IMR-90 (cell line): ENCODE data around the gene MRPL19. TPM values are rescaled to one million over a fixed set of nuclear protein-coding genes. Genes with fewer than 3 reads are reported as not detected.

Source experiments
- ATAC-seq: fragments of 200-7000 bp; cut with Tn5 transposase; 2 replicates; pipeline ENCODE4 v1.9.1; 2020; ENCODE audit warnings: low read depth, mild to moderate bottlenecking, moderate library complexity
- BruUV-seq: library from RNA; stranded (reverse); fragments of 400-500 nt; replicated peaks from 2 replicates; lab custom pipeline; 2021; lab: Mats Ljungman, UMichigan
- CTCF ChIA-PET: fragments of 300-600 bp; formaldehyde crosslinking; extraction: SDS; loops from one replicate; lab custom pipeline; 2021; ENCODE audit warnings: antibody characterized with exemption; lab: Yijun Ruan, JAX
- POLR2A ChIA-PET: fragments of 300-600 bp; sonication (Branson Sonifier 250); formaldehyde crosslinking; loops from one replicate; lab custom pipeline; 2022; ENCODE audit warnings: antibody characterized with exemption; ENCODE audit not compliant: unreplicated experiment; lab: Charles Lee
- DNase-seq: peaks from one replicate; pipeline ENCODE4 v3.0.0; 2013
- H2AFZ ChIP-seq: replicated peaks from 2 replicates; pipeline ENCODE3; 2013; ENCODE audit warnings: low read length, mild to moderate bottlenecking; ENCODE audit not compliant: poor library complexity
- H2AK5ac ChIP-seq: 2 replicates; pipeline ENCODE4 v1.6.1; 2013; ENCODE audit warnings: low read depth, low read length, inconsistent platforms
- H2AK9ac ChIP-seq: replicated peaks from 2 replicates; pipeline ENCODE3; 2013; ENCODE audit warnings: mild to moderate bottlenecking, low read depth, low read length, moderate library complexity; ENCODE audit not compliant: poor library complexity
- H2BK120ac ChIP-seq: 2 replicates; pipeline ENCODE4 v1.6.1; 2013; ENCODE audit warnings: low read depth, low read length, inconsistent platforms
- H2BK15ac ChIP-seq: 3 replicates; pipeline ENCODE4 v1.6.1; 2013; ENCODE audit warnings: low read depth, low read length, inconsistent platforms
- H2BK20ac ChIP-seq: 2 replicates; pipeline ENCODE4 v1.6.1; 2013; ENCODE audit warnings: low read depth, mild to moderate bottlenecking, inconsistent platforms, low read length, moderate library complexity
- H2BK5ac ChIP-seq: 2 replicates; pipeline ENCODE4 v1.6.1; 2013; ENCODE audit warnings: mild to moderate bottlenecking, low read depth, low read length, inconsistent platforms; ENCODE audit not compliant: poor library complexity, severe bottlenecking
- H3K14ac ChIP-seq: replicated peaks from 2 replicates; pipeline ENCODE4 v1.6.1; 2013; ENCODE audit warnings: low read depth, low read length, inconsistent platforms
- H3K18ac ChIP-seq: 2 replicates; pipeline ENCODE4 v1.6.1; 2013; ENCODE audit warnings: low read depth, low read length, control low read depth
- H3K23ac ChIP-seq: 2 replicates; pipeline ENCODE4 v1.6.1; 2013; ENCODE audit warnings: low read depth, low read length, inconsistent platforms
- H3K27ac ChIP-seq: 2 replicates; pipeline ENCODE4 v1.5.1; 2013; ENCODE audit warnings: mild to moderate bottlenecking, control low read depth, low read length; ENCODE audit not compliant: insufficient read depth
- H3K27me3 ChIP-seq: 2 replicates; pipeline ENCODE4 v1.6.1; 2013; ENCODE audit warnings: low read length; ENCODE audit not compliant: control insufficient read depth, insufficient read depth
- H3K36me3 ChIP-seq: 2 replicates; pipeline ENCODE4 v1.6.1; 2013; ENCODE audit warnings: low read length, mixed read lengths; ENCODE audit not compliant: control insufficient read depth, insufficient read depth
- H3K4ac ChIP-seq: 2 replicates; pipeline ENCODE4 v1.6.1; 2013; ENCODE audit warnings: low read depth, low read length, inconsistent platforms
- H3K4me1 ChIP-seq: 2 replicates; pipeline ENCODE4 v1.6.1; 2013; ENCODE audit warnings: low read length, mixed read lengths; ENCODE audit not compliant: control insufficient read depth, insufficient read depth
- H3K4me2 ChIP-seq: 2 replicates; pipeline ENCODE4 v1.6.1; 2013; ENCODE audit warnings: low read depth, mild to moderate bottlenecking, control low read depth, low read length, moderate library complexity
- H3K4me3 ChIP-seq: 2 replicates; pipeline ENCODE4 v1.5.1; 2013; ENCODE audit warnings: low read depth, mild to moderate bottlenecking, control low read depth, low read length, moderate library complexity; ENCODE audit not compliant: insufficient read depth
- H3K56ac ChIP-seq: 2 replicates; pipeline ENCODE4 v1.6.1; 2013; ENCODE audit warnings: low read length, inconsistent platforms; ENCODE audit not compliant: insufficient read depth; ENCODE audit errors: extremely low read depth
- H3K79me1 ChIP-seq, 2 experiments: 2 replicates each; pipeline ENCODE4 v1.6.1; 2013; ENCODE audit warnings: low read length in 2 of 2, inconsistent platforms in 1 of 2, low read depth in 1 of 2
- H3K9ac ChIP-seq: 2 replicates; pipeline ENCODE4 v1.6.1; 2013; ENCODE audit warnings: low read depth, low read length, control low read depth
- H3K9me1 ChIP-seq: 2 replicates; pipeline ENCODE4 v1.6.1; 2013; ENCODE audit warnings: low read length, inconsistent platforms; ENCODE audit not compliant: insufficient read depth
- H3K9me3 ChIP-seq: 2 replicates; pipeline ENCODE4 v1.6.1; 2013; ENCODE audit warnings: low read length; ENCODE audit not compliant: control insufficient read depth, insufficient read depth
- H4K20me1 ChIP-seq: 2 replicates; pipeline ENCODE4 v1.6.1; 2013; ENCODE audit warnings: low read length, inconsistent platforms; ENCODE audit not compliant: insufficient read depth
- H4K5ac ChIP-seq: 2 replicates; pipeline ENCODE4 v1.6.1; 2013; ENCODE audit warnings: mild to moderate bottlenecking, low read depth, low read length, control low read depth
- H4K8ac ChIP-seq, 2 experiments: 2 replicates each; pipeline ENCODE4 v1.6.1; 2013; ENCODE audit warnings: low read depth in 2 of 2, low read length in 2 of 2, control low read depth in 1 of 2, inconsistent platforms in 1 of 2
- H4K91ac ChIP-seq: 2 replicates; pipeline ENCODE4 v1.6.1; 2013; ENCODE audit warnings: low read depth, low read length, inconsistent platforms; ENCODE audit not compliant: insufficient read depth
- BHLHE40 ChIP-seq: fragments of 150-350 bp; IDR thresholded peaks from 2 replicates; pipeline ENCODE4 v1.6.1; 2016; ENCODE audit warnings: mild to moderate bottlenecking, low read depth, low read length
- CEBPB ChIP-seq: IDR thresholded peaks from 2 replicates; pipeline ENCODE4 v1.6.1; 2012; ENCODE audit warnings: low read depth, low read length, improper control_type of control experiment
- CHD1 ChIP-seq: IDR thresholded peaks from 2 replicates; pipeline ENCODE4 v1.6.1; 2012; ENCODE audit warnings: low read depth, low read length, improper control_type of control experiment
- ELK1 ChIP-seq: fragments of 150-350 bp; IDR thresholded peaks from 2 replicates; pipeline ENCODE4 v1.6.1; 2016; ENCODE audit warnings: low read depth, mild to moderate bottlenecking, low read length, moderate library complexity, borderline replicate concordance
- FOS ChIP-seq: fragments of 150-350 bp; IDR thresholded peaks from 2 replicates; pipeline ENCODE4 v1.6.1; 2016; ENCODE audit warnings: low read depth, low read length
- MAFK ChIP-seq: IDR thresholded peaks from 2 replicates; pipeline ENCODE4 v1.6.1; 2012; ENCODE audit warnings: low read depth, low read length, improper control_type of control experiment
- MAZ ChIP-seq: IDR thresholded peaks from 2 replicates; pipeline ENCODE4 v1.6.1; 2012; ENCODE audit warnings: low read depth, mild to moderate bottlenecking, low read length, improper control_type of control experiment, moderate library complexity, borderline replicate concordance
- NFE2L2 ChIP-seq: fragments of 150-350 bp; IDR thresholded peaks from 2 replicates; pipeline ENCODE4 v1.6.1; 2016; ENCODE audit warnings: low read depth, mild to moderate bottlenecking, low read length
- POLR2A ChIP-seq: IDR thresholded peaks from 2 replicates; pipeline ENCODE4 v1.6.1; 2012; ENCODE audit warnings: mild to moderate bottlenecking, low read depth, low read length
- RAD21 ChIP-seq: IDR thresholded peaks from 2 replicates; pipeline ENCODE4 v1.6.1; 2012; ENCODE audit warnings: low read length, improper control_type of control experiment
- RCOR1 ChIP-seq: IDR thresholded peaks from 2 replicates; pipeline ENCODE4 v1.6.1; 2012; ENCODE audit warnings: mild to moderate bottlenecking, low read length, improper control_type of control experiment; ENCODE audit not compliant: insufficient replicate concordance
- RFX5 ChIP-seq: IDR thresholded peaks from 2 replicates; pipeline ENCODE4 v1.8.0; 2012; ENCODE audit warnings: low read depth, mild to moderate bottlenecking, low read length, moderate library complexity
- SMC3 ChIP-seq: fragments of 150-350 bp; IDR thresholded peaks from 2 replicates; pipeline ENCODE4 v1.6.1; 2016; ENCODE audit warnings: low read depth, mild to moderate bottlenecking, antibody characterized with exemption, low read length, moderate library complexity
- WGBS, 2 experiments: methylation state at CpG; one replicate each; pipeline versions ENCODE4 v1.1.5 to v1.1.7; 2013; ENCODE audit warnings: missing lambda C conversion rate in 2 of 2; ENCODE audit not compliant: insufficient read length in 1 of 2; ENCODE audit errors: extremely low coverage in 2 of 2; 5-methylcytosine and 5-hydroxymethylcytosine counted together
- dilution Hi-C: fragments of 300-500 bp; cut with HindIII; formaldehyde crosslinking; loops from one replicate; pipeline ENCODE4 v1.14.3; 2018; ENCODE audit warnings: low sequenced_read_pairs; ENCODE audit not compliant: unreplicated experiment
- in situ Hi-C: fragments of 300-500 bp; cut with MboI; formaldehyde crosslinking; loops from 3 replicates; pipeline ENCODE4 v1.14.3; 2019; ENCODE audit warnings: low sequenced_read_pairs, inconsistent platforms, mixed read lengths
- intact Hi-C: fragments of 100-400 bp; cut with micrococcal nuclease; formaldehyde crosslinking; loops from 2 replicates; pipeline ENCODE4 v1.10.0; 2022
- polyA plus RNA-seq, 3 experiments: library from polyadenylated mRNA; depleted of rRNA; stranded (reverse); fragments of >200 nt; gene quantifications; 2 replicates each; pipeline ENCODE4 v1.2.3, GENCODE V29; 2012; ENCODE audit warnings: low replicate concordance in 1 of 3
- total RNA-seq: library from RNA; depleted of rRNA; stranded (reverse); fragments of >200 nt; gene quantifications from 2 replicates; pipeline ENCODE4 v1.2.3, GENCODE V29; 2012
- TF ChIP-seq, protein P1 (sequence below): fragments of 150-350 bp; IDR thresholded peaks from 2 replicates; pipeline ENCODE4 v1.6.1; 2017; ENCODE audit warnings: mild to moderate bottlenecking, antibody characterized with exemption, low read length, low read depth
- TF ChIP-seq, protein P2 (sequence below): conservative IDR thresholded peaks from 2 replicates; pipeline ENCODE4 v1.5.1; 2012; ENCODE audit warnings: mild to moderate bottlenecking, low read depth, low read length, improper control_type of control experiment

Gene MRPL19
- total and polyA plus RNA-seq, 2 of the 4 experiments (the other 2 are of a cell fraction) = 24.8 to 28.5 TPM

GRCh38 chr2:75619956-75620740, 26.4 kb upstream of the MRPL19 start:
- CTCF ChIA-PET = interaction anchor here (1.8 to 3.3 kb wide), 2 partner anchors 8 to 11 kb away, joined by 8 to 13 read pairs; no protein-coding TSS in a partner anchor
- Histone ChIP-seq H2BK20ac (no peak overlapping the region), H3K36me3 (no peaks in the 10 kb centered on the region), H2AFZ (no peak overlapping the region), H4K91ac (no peak overlapping the region), H3K18ac (no peak overlapping the region), H2BK15ac (no peak overlapping the region), H4K8ac (no peak overlapping the region), H2AK9ac (no peak overlapping the region), H3K27me3 (peaks cover 9% of the 10 kb centered on the region), H4K20me1 (no peaks in the 10 kb centered on the region), H4K5ac (no peak overlapping the region), H2BK5ac (no peak overlapping the region), H3K9me3 (no peaks in the 10 kb centered on the region), H3K9ac (no peak overlapping the region), H3K27ac (no peak overlapping the region), H3K23ac (no peak overlapping the region), H3K4me3 (no peak overlapping the region), H3K14ac (no peak overlapping the region), H3K56ac (no peak overlapping the region), H2BK120ac (no peak overlapping the region), H2AK5ac (no peak overlapping the region), H3K4me2 (no peak overlapping the region), H3K4me1 (no peaks in the 10 kb centered on the region), H3K4ac (no peak overlapping the region), H3K9me1 (no peaks in the 10 kb centered on the region), H3K79me1 (no peaks in the 10 kb centered on the region)
- BruUV-seq = no TSS peak
- intact Hi-C loops = no loop called here
- DNase-seq (no peak), ATAC-seq (peak; percentile 21; the same call in 1 of the 2 replicates)
- in situ Hi-C loops = loop anchor here (25.0 kb wide), 3 partner anchors 408 to 933 kb away; no protein-coding TSS in a partner anchor
- dilution Hi-C loops = no loop called here
- POLR2A ChIA-PET = no interaction called here
- WGBS, 2 experiments = 33% methylated on average over 1 of the region's 4 CpGs; no CpG with 5 or more reads in 1 of the 2 experiments
- TF ChIP-seq CHD1 = no peak
- TF ChIP-seq, protein P1, sequence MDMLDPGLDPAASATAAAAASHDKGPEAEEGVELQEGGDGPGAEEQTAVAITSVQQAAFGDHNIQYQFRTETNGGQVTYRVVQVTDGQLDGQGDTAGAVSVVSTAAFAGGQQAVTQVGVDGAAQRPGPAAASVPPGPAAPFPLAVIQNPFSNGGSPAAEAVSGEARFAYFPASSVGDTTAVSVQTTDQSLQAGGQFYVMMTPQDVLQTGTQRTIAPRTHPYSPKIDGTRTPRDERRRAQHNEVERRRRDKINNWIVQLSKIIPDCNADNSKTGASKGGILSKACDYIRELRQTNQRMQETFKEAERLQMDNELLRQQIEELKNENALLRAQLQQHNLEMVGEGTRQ = no peak
- TF ChIP-seq ELK1 = no peak
- no peak for TF ChIP-seq POLR2A
- no peak for TF ChIP-seq RAD21
- no peak for TF ChIP-seq NFE2L2
- TF ChIP-seq, protein P2, sequence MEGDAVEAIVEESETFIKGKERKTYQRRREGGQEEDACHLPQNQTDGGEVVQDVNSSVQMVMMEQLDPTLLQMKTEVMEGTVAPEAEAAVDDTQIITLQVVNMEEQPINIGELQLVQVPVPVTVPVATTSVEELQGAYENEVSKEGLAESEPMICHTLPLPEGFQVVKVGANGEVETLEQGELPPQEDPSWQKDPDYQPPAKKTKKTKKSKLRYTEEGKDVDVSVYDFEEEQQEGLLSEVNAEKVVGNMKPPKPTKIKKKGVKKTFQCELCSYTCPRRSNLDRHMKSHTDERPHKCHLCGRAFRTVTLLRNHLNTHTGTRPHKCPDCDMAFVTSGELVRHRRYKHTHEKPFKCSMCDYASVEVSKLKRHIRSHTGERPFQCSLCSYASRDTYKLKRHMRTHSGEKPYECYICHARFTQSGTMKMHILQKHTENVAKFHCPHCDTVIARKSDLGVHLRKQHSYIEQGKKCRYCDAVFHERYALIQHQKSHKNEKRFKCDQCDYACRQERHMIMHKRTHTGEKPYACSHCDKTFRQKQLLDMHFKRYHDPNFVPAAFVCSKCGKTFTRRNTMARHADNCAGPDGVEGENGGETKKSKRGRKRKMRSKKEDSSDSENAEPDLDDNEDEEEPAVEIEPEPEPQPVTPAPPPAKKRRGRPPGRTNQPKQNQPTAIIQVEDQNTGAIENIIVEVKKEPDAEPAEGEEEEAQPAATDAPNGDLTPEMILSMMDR = no peak
- TF ChIP-seq CEBPB = no peak
- no peak for TF ChIP-seq RCOR1
- TF ChIP-seq MAZ = no peak
- TF ChIP-seq RFX5 = no peak
- TF ChIP-seq BHLHE40 = no peak
- no peak for TF ChIP-seq SMC3
- no peak for TF ChIP-seq MAFK
- no peak for TF ChIP-seq FOS
